HG03460 (cell line): Measurements from ENCODE around the gene C4orf51.
"Not testable (repeated sequence)": the region's sequence is repeated elsewhere in the genome, so short reads cannot be mapped to it uniquely, and the experiment has no call there.

ENCODE experiments used
- ATAC-seq: cut with Tn5 transposase; IDR thresholded peaks from one replicate; pipeline ENCODE4 v1.9.1; 2021; ENCODE audit not compliant: unreplicated experiment

The C4orf51 gene

DNA sequence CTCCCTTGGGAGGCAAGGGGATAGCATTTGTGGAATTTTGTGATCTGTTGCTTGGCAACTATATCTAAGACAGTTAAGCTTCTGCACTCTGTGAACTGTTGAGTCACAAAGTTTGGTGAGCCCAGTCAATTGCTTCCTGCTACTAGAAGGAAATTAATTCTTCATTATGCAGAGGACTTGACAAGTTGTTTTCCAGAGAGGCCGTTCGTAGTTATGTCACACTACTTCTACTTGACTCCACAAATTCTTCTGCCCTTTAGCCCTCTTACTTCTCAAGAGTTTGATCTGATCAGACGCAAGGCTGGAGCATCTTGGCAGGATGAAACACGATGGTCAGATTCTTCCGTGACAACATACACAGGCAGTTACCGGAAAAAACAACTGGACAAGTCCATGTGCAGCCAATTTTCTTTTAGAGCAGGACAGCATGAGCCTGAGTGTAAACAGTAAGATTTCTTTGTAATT, at the start of gene C4orf51:
C4orf51 (plus strand) TSS at position 156 of the 465 bp plus-strand sequence; CDS start at position 214, 58 bp downstream.
- no peak for ATAC-seq

DNA sequence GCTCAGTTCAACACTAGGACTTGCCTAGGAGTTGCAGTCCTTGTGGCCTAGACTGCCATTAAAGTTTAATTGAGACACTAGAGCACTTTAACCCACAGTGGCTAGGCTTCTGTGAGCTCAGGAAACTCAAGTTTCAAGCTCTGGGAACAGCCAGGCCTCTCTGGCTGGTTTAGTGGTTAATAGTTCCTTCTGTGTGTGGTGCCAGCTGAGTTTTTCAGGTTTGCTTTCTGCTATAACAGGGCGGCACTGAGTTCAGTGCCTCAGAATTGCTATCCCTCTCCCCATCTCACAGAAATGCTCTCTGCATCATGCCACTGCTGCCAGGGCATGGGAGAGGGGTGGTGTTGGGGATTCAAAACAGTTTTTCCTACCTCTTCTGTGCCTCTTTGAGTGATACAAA, 44.8 kb upstream of the C4orf51 start:
- no peak for ATAC-seq

DNA sequence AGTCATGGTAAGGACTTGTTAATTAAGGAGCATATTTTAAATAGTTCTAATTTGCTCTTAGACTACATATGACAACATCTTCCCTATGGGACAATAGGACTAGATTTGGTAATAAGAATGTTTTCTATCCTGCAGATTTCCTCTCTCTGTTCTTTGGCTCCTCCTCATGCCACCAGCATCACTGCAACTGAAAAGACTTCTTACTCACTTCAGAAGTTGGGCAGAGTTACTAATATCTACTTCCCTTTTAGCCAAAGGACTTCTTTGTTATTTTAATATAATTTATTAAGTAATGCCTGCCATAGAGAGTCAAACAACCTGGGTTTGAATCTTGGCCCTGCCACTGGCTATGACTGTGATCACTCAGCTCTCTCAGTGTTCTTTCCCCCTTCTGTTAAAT, 44.3 kb upstream of the C4orf51 start:
- no peak for ATAC-seq

DNA sequence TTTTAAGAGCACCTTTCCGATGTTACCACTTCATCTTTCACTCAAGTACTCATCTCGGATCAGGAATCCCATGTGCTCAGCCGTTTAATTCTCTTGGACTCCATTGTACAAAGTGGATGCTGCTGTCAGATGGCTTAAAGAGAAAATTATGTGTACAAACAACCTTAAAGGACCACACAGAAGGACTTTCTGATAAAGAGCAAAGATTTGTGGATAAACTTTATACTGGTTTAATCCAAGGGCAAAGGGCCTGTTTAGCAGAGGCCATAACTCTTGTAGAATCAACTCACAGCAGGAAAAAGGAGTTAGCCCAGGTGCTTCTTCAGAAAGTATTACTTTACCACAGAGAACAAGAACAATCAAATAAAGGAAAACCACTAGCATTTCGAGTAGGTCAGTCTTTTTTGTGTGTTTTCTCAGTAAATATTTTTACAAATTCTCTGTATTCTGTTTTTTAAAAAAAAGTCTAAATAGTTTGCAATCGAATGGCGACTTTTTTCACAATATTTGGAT, 40.7 kb upstream of the C4orf51 start:
- ATAC-seq: no peak

DNA sequence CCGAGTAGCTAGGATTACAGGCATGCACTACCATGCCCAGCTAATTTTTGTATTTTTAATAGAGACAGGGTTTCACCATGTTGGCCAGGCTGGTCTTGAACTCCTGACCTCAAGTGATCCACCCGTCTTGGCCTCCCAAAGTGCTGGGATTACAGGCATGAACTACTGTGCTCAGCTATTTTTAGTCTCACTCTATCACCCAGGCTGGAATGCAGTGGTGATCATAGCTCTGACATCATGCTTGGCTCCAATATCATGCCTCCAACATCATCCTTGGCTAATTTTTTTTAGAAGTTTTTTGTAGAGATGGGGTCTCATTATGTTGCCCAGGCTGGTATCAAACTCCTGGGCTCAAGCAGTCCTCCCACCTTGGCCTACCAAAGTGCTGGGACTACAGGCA, 39.7 kb upstream of the C4orf51 start:
- not testable (repeated sequence) for ATAC-seq

DNA sequence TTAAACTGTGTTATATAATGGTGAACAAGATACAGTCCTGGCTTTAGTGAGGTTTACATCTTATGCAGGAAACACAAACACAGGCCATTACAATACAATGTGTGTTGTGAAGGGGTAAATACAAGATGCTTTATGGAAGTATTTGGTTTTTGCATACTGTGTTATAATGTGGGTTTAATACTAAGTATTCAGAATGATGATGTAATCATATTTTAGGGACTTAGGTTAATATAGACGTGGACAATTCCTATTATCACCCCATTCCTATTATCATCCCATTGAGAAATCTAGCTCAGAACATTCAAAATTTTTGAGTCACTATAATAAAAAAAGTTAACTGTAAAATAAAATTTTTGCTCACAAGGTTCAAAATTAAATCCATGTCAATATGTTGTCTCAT, 36.7 kb upstream of the C4orf51 start:
- ATAC-seq: no peak

DNA sequence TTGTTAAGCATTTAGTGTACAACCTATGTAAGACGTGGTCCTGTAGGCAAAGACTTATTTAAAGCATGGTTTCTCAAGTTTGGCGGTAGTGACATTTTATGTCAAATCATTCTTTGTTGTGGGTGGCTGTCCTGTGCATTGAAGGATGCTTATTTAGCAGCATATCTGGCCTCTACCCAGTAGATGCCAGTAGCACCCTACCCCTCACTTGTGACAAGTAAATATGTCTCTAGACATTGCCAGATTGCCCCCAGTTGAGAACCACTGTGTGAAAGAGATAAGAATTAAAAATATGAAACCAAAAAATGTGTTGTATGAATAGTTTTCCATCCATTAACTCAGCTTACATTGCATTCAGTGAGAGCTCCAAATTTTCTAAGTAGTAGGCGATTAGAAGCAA, 35.2 kb upstream of the C4orf51 start:
- ATAC-seq: no peak

DNA sequence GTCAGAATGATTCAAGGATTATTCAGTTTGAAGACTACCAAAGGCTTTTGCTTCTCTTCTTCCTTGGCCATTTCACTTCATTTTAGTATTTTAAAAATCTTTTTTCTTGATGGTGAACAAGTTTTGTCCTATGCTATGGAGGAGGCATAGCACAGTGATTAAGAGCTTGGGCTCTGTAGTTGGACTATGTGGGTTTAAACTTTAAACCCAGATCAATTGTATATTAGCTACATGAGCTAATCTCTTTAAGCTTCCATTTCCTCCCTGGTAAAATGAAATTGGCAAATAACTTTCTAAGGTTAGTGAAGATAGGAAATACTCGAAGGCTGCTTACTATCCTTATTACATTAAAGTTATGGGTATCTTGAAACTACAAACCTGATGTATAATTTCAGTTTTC, 23.8 kb upstream of the C4orf51 start:
- no peak for ATAC-seq

DNA sequence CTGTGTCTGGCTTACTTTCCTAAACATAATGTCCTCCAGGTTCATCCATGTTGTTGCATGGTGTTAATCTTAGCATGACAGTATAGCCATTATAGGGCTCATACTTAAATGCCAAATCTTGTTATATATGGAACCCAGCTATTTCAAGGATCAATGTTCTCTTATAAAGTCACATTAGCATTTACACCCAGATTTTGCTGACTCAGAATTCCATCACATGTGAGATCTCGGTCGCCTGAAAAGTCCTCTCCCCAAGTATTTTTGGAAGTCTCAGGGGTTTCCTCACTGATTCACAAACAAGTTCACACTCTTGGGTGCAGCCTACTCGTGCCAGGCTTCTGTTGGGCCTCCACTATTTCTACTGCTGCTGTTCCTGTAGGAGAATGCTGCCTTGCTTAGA, 19.9 kb upstream of the C4orf51 start:
- ATAC-seq: no peak

DNA sequence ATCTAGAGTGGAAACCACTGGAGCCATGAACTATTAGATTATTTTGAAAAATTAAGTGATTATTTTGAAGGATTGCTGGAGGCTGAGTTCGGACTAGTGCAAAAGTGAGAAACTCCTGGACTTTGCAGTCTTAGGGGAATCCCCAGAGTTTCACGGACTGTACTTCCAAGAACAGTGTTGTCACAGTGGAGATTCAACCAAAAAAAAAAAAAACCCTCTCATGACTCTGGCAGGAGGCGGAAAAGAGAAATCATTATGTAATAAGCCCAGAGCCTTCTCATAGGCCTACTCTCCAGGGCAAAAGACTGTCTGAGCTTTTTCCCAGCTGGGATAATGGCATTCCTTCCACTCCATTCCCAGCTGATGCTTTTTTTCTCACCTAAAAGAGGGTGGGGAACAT, 16.8 kb upstream of the C4orf51 start:
- ATAC-seq: no peak

DNA sequence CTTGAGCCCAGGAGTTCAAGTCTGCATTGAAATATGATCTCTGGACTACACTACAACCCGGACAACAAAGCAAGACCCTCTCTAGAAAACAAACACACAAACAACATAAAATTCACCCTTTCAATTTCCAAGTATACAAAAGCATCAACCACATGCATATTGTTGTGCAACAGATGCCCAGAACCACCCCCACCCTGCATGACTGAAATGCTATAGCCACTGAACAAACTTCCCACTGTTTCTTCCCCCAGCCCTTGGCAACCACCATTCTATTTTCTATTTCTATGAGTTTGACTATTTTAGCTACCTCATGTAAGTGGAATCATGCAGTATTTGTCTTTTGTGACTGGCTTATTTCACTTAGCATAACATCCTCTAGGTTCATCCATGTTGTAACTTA, 14.2 kb upstream of the C4orf51 start:
- ATAC-seq: no peak

DNA sequence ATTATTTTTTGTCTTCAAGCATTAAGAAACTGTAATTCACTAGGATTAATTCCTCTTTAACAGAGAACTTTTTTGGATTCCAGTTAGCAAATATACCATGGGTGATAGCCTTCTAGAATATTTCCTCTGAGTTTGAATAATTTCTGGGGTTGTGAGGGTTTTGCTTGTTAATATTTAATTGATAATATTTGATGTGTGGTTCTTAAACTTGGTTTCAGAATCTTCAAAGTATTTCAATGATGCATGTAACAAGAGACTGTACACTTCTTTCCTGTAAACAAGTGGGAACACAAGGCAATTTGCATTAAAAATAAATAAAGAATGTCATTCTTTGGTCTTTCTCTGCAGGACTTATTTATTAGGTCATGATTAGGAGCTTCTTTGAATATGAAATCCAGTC, 9.5 kb upstream of the C4orf51 start:
- peak; percentile 65 for ATAC-seq

DNA sequence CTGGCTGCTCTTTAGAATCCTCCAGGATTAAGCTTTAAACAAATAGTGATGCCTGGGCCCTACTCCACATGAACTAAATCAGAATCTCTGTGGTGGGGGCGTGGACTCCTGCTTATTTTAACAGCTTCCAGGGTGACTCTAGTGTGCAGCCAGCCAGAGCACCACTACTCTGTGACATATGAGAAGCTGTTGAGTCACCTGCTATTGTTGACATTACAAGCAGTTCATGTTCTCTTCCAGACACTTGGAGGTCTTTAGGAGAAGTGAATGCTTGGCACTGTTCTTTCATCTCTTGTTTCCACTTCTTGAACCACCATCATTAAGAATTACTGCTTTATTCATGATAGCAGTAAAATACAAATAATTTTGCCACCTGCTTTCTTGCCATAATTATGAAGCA, 426 bp upstream of the C4orf51 start:
- ATAC-seq: no peak

DNA sequence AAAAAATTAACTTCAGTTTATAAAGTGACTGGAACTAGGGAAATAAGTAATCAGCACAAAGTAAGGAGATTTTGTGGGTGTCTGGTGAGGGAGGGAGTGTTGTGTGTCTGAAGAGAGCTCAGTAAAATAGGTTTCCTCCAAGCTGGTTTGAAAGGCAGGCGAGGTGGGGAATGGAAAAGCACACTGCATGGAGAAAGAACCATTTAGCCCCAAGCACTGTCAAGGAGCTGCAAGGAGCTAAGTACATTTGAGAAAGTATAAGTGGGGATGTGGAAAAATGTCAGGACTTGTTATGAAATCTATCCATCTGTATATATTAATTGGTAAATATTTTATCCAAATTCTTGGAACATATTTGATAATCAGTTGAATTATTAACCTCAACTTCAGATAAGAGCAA, 956 bp downstream of the C4orf51 start:
- ATAC-seq: no peak

DNA sequence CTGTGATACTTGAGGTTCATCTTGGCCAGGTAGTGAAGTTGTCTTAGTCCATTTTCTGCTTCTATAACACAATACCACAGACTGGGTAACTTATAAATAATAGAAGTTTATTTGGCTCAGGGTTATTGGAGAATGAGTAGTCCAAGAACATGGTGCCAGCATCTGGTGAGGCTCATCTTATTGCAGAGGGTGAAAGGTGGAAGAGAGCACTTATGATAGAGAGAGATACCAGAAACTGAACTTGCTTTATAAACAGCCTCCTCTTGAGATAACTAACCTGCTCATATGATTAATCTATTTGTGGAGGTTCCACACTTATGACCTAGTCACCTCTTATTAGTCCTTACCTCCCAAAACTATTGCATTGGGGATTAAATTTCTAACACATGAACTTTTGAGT, 1.6 kb downstream of the C4orf51 start:
- ATAC-seq: no peak

DNA sequence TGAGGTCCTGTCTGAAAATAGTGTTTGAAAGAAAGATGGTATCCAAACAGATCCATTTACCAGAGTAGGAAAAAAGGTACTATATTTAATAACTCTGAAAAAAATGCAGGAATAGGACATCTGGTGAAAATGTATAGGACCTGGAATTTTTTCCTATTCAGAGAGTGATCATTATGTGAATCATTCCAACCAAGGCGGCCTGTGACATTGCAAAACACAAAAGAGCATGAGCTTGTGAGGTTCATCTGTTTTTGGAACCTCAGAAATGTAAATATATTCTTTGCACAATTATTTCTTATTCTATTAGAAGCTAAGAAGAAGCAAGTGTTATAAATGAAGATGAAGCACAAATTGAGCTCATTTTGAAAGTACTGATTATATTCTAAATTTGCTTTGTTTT, 2.0 kb downstream of the C4orf51 start:
- ATAC-seq: no peak

DNA sequence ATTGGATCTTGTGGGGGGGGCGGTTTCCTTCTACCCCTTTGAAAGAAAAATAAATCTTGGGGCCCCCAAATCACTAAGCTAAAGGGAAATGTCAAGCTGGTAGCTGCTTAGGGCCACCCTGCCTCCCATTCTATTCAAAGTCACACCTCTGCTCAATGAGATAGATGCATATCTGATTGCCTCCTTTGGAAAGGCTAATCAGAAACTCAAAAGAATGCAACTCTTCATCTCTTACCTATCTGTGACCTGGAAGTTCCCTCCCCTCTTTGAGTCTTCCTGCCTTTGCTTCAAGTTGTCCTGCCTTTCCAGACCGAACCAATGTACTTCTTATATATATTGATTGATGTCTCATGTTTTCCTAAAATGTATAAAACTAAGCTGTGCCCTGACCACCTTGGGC, 7.0 kb downstream of the C4orf51 start:
- no peak for ATAC-seq

DNA sequence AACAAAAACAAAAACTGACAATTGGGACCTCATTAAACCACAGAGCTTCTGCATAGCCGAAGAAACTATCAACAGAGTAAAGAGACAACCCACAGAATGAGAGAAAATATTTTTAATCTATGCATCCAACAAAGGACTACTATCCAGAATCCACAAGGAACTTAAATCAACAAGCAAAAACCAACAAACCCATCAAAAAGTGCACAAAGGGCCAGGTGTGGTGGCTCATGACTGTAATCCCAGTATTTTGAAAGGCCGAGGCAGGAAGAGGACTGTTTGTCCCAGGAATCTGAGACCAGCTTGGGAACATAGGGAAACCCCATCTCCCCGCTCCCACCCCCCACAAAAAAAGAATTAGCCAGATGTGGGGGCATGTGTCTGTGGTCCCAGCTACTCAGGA, 10.7 kb downstream of the C4orf51 start:
- ATAC-seq: no peak

DNA sequence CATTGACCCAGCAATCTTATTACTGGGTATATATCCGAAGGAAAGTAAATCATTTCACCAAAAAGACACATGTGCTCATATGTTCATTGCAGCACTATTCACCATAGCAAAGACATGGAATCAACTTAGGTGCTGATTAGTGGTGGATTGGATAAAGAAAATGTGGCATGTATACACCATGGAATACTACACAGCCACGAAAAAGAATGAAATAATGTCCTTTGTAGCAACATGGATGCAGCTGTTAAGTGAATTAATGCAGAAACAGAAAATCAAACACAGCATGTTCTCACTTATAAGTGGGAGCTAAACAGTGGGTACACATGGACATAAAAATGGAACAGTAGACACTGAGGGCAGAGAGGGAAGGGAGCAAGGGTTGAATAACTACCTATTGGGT, 11.5 kb downstream of the C4orf51 start:
- ATAC-seq: not testable (repeated sequence)

DNA sequence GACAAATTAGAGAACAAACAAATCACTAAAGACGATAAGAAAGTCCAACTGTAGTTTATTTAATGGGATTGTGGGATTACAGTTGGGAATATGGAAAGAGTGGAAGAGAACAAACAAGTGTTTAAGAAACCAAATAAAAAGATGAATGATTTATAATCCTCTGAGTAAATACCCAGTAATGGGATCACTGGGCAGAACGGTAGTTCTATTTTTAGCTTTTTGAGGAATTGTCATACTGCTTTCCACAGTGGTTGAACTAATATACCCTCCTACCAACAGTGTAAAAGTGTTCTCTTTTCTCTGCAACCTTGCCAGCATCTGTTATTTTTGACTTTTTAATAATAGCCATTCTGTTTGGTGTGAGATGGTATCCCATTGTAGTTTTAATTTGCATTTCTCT, 15.0 kb downstream of the C4orf51 start:
- no peak for ATAC-seq

DNA sequence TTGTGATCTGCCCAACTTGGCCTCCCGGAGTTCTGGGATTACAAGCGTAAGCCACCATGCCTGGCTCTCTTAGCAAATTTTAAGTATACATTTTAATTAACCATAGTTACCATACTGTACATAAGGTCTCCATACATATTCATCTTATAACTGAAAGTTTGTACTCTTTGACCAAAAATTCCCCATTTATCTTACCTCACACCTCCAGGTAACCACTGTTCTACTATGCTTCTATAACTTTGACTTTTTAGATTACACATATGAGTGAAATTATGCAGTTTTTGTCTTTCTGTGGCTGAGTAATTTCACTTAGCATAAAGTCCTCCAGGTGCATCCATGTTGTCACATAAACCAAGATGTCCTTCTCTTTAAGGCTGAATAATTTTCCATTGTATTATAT, 17.4 kb downstream of the C4orf51 start:
- no peak for ATAC-seq

DNA sequence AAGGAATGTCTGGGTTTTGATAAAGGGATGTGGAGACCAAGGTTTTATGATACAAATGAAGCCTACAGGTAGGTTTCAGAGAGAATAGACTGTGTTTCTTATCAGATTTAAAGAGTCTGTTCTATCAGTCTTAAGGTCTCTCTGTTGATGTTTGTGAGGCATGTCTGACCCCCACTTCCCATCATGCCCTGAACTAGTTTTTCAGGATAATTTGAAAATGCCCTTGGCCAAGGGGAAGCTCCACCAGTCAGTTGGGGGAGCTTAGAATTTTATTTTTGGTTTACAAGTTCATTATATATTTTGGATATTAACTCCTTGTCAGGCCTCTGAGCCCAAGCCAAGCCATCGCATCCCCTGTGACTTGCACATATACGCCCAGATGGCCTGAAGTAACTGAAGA, 18.6 kb downstream of the C4orf51 start:
- ATAC-seq: no peak

DNA sequence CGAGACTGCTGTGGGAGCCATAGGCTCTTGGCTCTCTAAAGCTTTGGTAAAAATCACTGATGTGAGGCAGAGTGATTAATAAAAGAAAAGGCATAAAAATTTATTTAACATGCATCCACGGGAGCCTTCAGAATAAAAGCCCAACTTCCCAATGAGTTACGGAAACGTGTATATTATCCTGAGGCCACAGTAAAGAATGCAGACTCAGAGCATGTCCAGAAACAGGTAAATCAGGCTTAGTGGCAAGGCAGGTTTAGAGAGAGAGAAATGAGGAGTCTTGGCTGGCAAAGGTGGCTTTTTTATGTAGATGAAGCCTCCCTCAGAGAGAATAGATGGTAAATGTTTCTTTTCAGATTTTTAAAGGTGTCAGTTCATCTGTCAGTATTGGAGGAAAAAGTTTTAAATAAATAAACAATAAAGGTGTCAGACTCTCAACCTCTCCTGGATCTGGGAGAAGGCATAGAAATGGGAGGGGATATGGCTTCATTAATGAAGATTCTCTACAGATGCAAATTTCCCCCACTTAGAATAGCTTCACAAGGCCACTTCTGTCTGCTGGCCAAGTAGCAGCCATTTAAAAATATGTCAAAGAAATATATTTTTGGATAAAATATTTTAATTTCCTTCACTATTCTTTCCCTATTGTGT, 24.0 kb downstream of the C4orf51 start:
- ATAC-seq: no peak
